Kidney capillary endothelial cell (primary cell): ENCODE results near the gene GPR31.

ENCODE experiments used
- DNase-seq: peaks from one replicate; pipeline ENCODE4 v3.0.0-alpha.2; 2018; ENCODE audit warnings: low spot score

The GPR31 gene

GRCh38 chr6:167139761-167140160, 18.0 kb downstream of the GPR31 start:
- no peak for DNase-seq

GRCh38 chr6:167137881-167138280, 19.9 kb downstream of the GPR31 start:
- no peak for DNase-seq

GRCh38 chr6:167137081-167137480, 20.7 kb downstream of the GPR31 start:
- DNase-seq = no peak

GRCh38 chr6:167136376-167136775, 21.4 kb downstream of the GPR31 start:
- DNase-seq = no peak

- no peak for DNase-seq
Observed at GRCh38 chr6:167134448-167135328, 23.1 kb downstream of the GPR31 start.

GRCh38 chr6:167130712-167131684, 26.8 kb downstream of the GPR31 start:
- DNase-seq = no peak

GRCh38 chr6:167130008-167130677, 27.6 kb downstream of the GPR31 start:
- DNase-seq = no peak

GRCh38 chr6:167129562-167129961, 28.2 kb downstream of the GPR31 start:
- DNase-seq = no peak

- DNase-seq = no peak
Observed at GRCh38 chr6:167129159-167129558, 28.6 kb downstream of the GPR31 start.

- DNase-seq = no peak
Observed at GRCh38 chr6:167127785-167128531, 29.8 kb downstream of the GPR31 start.

GRCh38 chr6:167125855-167126349, 31.9 kb downstream of the GPR31 start:
- no peak for DNase-seq

GRCh38 chr6:167125410-167125809, 32.4 kb downstream of the GPR31 start:
- DNase-seq = no peak

- no peak for DNase-seq
Observed at GRCh38 chr6:167124753-167125152, 33.0 kb downstream of the GPR31 start.

- DNase-seq = no peak
Observed at GRCh38 chr6:167122827-167123657, 34.7 kb downstream of the GPR31 start, which contains the start of gene CCR6. Gene CCR6 (plus strand): TSS chr6:167123096. CDS start chr6:167136135, 13,039 bp downstream.

- no peak for DNase-seq
Observed at GRCh38 chr6:167122041-167122826, 35.5 kb downstream of the GPR31 start.

- no peak for DNase-seq
Observed at GRCh38 chr6:167121335-167121841, 36.4 kb downstream of the GPR31 start.

GRCh38 chr6:167120583-167120903, 37.2 kb downstream of the GPR31 start:
- DNase-seq = no peak

GRCh38 chr6:167119670-167120582, 37.9 kb downstream of the GPR31 start:
- DNase-seq = no peak
